Esophagus muscularis mucosa (tissue), 3 donors: Measurements from ENCODE around the gene PKNOX1.

Source experiments
- POLR2A ChIP-seq: fragments of 450-650 bp; IDR thresholded peaks from one replicate; pipeline ENCODE4 v1.6.1; 2017; ENCODE audit warnings: antibody characterized with exemption, moderate library complexity, mild to moderate bottlenecking, low read depth
- POLR2AphosphoS5 ChIP-seq, 2 donors: sonication (generic); formaldehyde crosslinking; IDR thresholded peaks; one replicate each; pipeline ENCODE4 v1.6.1; 2017; ENCODE audit warnings: antibody characterized with exemption in 2 of 2
- TF ChIP-seq, protein P1 (sequence below), 3 experiments: fragments of 200-600 bp in 2 of 3; fragments of 450-650 bp in 1 of 3; sonication (generic) in 2 of 3; IDR thresholded peaks; one replicate each; pipeline ENCODE4 v1.5.1; 2017 to 2019; ENCODE audit warnings: antibody characterized with exemption in 3 of 3, mild to moderate bottlenecking in 2 of 3, moderate library complexity in 1 of 3

DNA sequence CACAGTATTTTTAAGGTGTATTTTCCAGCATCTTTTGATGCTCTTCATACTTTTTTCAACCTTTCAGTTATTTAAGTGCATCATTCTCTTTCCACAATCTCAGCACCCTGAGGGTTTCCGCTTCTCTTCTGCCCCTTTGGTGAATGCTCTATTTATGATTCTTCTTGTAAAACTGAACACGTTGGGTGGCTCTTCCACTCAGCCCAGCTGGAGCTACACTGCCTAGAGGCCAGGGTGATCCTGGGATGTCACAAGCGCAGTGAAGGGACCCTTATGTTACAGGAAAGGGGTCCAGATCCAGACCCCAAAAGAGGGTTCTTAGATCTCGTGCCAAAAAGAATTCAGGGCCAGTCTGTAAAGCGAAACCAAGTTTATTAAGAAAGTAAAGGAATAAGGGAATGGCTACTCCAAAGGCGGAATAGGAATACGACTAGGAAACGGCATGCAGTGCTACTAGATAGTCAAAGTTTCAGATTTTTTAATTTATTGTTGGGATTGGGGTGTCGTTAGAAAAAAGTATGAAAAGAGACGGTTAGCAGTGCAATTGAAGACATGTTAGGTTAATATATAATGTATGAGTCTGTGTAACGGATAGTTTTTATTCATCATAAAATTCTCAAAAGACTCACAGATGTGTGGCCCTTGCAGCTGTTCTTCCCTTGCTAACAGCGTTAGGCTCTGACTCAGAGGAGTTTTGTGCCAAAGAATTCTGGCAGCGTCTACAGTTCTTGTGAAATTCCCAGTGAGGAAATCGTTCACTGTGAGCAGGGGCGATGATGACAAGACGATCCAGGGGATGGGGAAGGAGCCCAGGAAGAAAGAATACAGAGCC, 34.6 kb upstream of the PKNOX1 start:
- TF ChIP-seq, protein P1, sequence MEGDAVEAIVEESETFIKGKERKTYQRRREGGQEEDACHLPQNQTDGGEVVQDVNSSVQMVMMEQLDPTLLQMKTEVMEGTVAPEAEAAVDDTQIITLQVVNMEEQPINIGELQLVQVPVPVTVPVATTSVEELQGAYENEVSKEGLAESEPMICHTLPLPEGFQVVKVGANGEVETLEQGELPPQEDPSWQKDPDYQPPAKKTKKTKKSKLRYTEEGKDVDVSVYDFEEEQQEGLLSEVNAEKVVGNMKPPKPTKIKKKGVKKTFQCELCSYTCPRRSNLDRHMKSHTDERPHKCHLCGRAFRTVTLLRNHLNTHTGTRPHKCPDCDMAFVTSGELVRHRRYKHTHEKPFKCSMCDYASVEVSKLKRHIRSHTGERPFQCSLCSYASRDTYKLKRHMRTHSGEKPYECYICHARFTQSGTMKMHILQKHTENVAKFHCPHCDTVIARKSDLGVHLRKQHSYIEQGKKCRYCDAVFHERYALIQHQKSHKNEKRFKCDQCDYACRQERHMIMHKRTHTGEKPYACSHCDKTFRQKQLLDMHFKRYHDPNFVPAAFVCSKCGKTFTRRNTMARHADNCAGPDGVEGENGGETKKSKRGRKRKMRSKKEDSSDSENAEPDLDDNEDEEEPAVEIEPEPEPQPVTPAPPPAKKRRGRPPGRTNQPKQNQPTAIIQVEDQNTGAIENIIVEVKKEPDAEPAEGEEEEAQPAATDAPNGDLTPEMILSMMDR (IDR thresholded peaks at IDR 0.05), result no peak
- peak; percentile 79 to 83 for TF ChIP-seq POLR2AphosphoS5 (IDR thresholded peaks at IDR 0.05)
- no peak for TF ChIP-seq POLR2A
